HG02938 (cell line): Measurements from ENCODE around the gene KCNH3.

Experiments used
- ATAC-seq: cut with Tn5 transposase; IDR thresholded peaks from one replicate; pipeline ENCODE4 v1.9.1; 2021; ENCODE audit warnings: mild to moderate bottlenecking, moderate library complexity; ENCODE audit not compliant: unreplicated experiment

Gene KCNH3

GRCh38 chr12:49559011-49559675 is 20.3 kb downstream of the KCNH3 start:
- no peak for ATAC-seq

- ATAC-seq, result no peak
These were observed 21.9 kb downstream of the KCNH3 start for GRCh38 chr12:49560695-49561094.

- no peak for ATAC-seq
These were observed 23.4 kb downstream of the KCNH3 start for GRCh38 chr12:49562233-49562632.

GRCh38 chr12:49562831-49563230 is 24.0 kb downstream of the KCNH3 start:
- no peak for ATAC-seq

GRCh38 chr12:49563951-49564685 is 25.3 kb downstream of the KCNH3 start:
- ATAC-seq, result no peak

GRCh38 chr12:49564686-49565405 is 26.0 kb downstream of the KCNH3 start:
- ATAC-seq, result no peak

- ATAC-seq, result no peak
These were observed 26.8 kb downstream of the KCNH3 start for GRCh38 chr12:49565406-49566265.

GRCh38 chr12:49566361-49566760 is 27.5 kb downstream of the KCNH3 start:
- no peak for ATAC-seq

- ATAC-seq, result no peak
These were observed 28.4 kb downstream of the KCNH3 start for GRCh38 chr12:49567302-49567610.

GRCh38 chr12:49567611-49568441 is 29.0 kb downstream of the KCNH3 start, which contains the start of gene MCRS1:
MCRS1 (minus strand) TSS chr12:49568142; CDS start chr12:49566731, 1,411 bp downstream.
- peak; percentile 86 for ATAC-seq

GRCh38 chr12:49568442-49569162 is 29.8 kb downstream of the KCNH3 start:
- peak; percentile 25 for ATAC-seq

- no peak for ATAC-seq
These were observed 38.9 kb downstream of the KCNH3 start for GRCh38 chr12:49577589-49578315.

- no peak for ATAC-seq
These were observed 39.8 kb downstream of the KCNH3 start for GRCh38 chr12:49578471-49579112.

GRCh38 chr12:49580572-49581535 is 42.0 kb downstream of the KCNH3 start:
- no peak for ATAC-seq

- no peak for ATAC-seq
These were observed 43.4 kb downstream of the KCNH3 start for GRCh38 chr12:49582201-49582600.

GRCh38 chr12:49582850-49583249 is 44.0 kb downstream of the KCNH3 start:
- ATAC-seq, result no peak
